H1 (cell line): Measurements from ENCODE around the gene BATF3. TPM values are rescaled to one million over a fixed set of nuclear protein-coding genes. Genes with fewer than 3 reads are reported as not detected.
A peak's percentile ranks its signal among the peaks of the same experiment; 100 is the strongest.

Experiments
- CTCF ChIA-PET: fragments of 300-600 bp; sonication (Branson Sonifier 250); formaldehyde crosslinking; loops from one replicate; lab custom pipeline; 2021; ENCODE audit not compliant: partially characterized antibody; lab: Charles Lee
- POLR2A ChIA-PET: fragments of 300-600 bp; sonication (Branson Sonifier 250); formaldehyde crosslinking; loops from one replicate; lab custom pipeline; 2021; ENCODE audit warnings: inconsistent platforms; ENCODE audit not compliant: partially characterized antibody; lab: Charles Lee
- DNase-seq, 2 experiments: peaks; one replicate each; pipeline versions ENCODE4 v3.0.0 to v3.0.0-alpha.2; 2010 to 2022; ENCODE audit warnings: low spot score in 2 of 2, low read depth in 1 of 2, mixed read lengths in 1 of 2
- FAIRE-seq: peaks from 2 replicates; lab custom pipeline; 2011; peaks lifted over from hg19 to GRCh38; lab: Jason Lieb, UNC
- H2AFZ ChIP-seq: 2 replicates; pipeline ENCODE4 v1.8.1; 2012; ENCODE audit warnings: low read length, inconsistent platforms
- H2AK5ac ChIP-seq: 2 replicates; pipeline ENCODE4 v1.6.1; 2013; ENCODE audit warnings: low read depth, low read length
- H2BK120ac ChIP-seq: replicated peaks from 2 replicates; pipeline ENCODE3; 2013; ENCODE audit warnings: low read depth, low read length, inconsistent platforms
- H2BK12ac ChIP-seq: 2 replicates; pipeline ENCODE4 v1.6.1; 2013; ENCODE audit warnings: low read depth, low read length
- H2BK15ac ChIP-seq: 2 replicates; pipeline ENCODE4 v1.6.1; 2013; ENCODE audit warnings: low read length
- H2BK20ac ChIP-seq: 2 replicates; pipeline ENCODE4 v1.6.1; 2013; ENCODE audit warnings: low read length
- H2BK5ac ChIP-seq: 2 replicates; pipeline ENCODE4 v1.6.1; 2013; ENCODE audit warnings: low read depth, low read length
- H3K14ac ChIP-seq: 2 replicates; pipeline ENCODE4 v1.6.1; 2013; ENCODE audit warnings: inconsistent platforms; ENCODE audit not compliant: insufficient read length
- H3K18ac ChIP-seq: 2 replicates; pipeline ENCODE4 v1.6.1; 2013; ENCODE audit warnings: low read length; ENCODE audit errors: extremely low read depth
- H3K23ac ChIP-seq: 2 replicates; pipeline ENCODE4 v1.6.1; 2013; ENCODE audit warnings: inconsistent platforms; ENCODE audit not compliant: insufficient read length
- H3K23me2 ChIP-seq: 2 replicates; pipeline ENCODE4 v1.6.1; 2013; ENCODE audit warnings: low read depth, low read length
- H3K27ac ChIP-seq: 2 replicates; pipeline ENCODE4 v1.6.1; 2011; ENCODE audit warnings: low read depth, low read length, inconsistent platforms
- H3K27me3 ChIP-seq, 4 experiments: replicated peaks in 1 of 4; 1 replicate in 1 of 4; 2 replicates in 3 of 4; pipeline versions ENCODE4 v1.6.1 to v1.8.1; 2011 to 2013; ENCODE audit warnings: low read length in 3 of 4, mild to moderate bottlenecking in 3 of 4, inconsistent platforms in 2 of 4, mixed read lengths in 2 of 4, moderate library complexity in 1 of 4; ENCODE audit not compliant: control insufficient read depth in 3 of 4, insufficient read depth in 3 of 4; ENCODE audit errors: extremely low read depth in 1 of 4
- H3K36me3 ChIP-seq, 4 experiments: 2 replicates each; pipeline versions ENCODE4 v1.6.1 to v1.8.1; 2011 to 2013; ENCODE audit warnings: mild to moderate bottlenecking in 4 of 4, low read length in 3 of 4, moderate library complexity in 2 of 4, control low read depth in 1 of 4, inconsistent platforms in 1 of 4; ENCODE audit not compliant: insufficient read depth in 4 of 4, control insufficient read depth in 2 of 4
- H3K4ac ChIP-seq: replicated peaks from 2 replicates; pipeline ENCODE3; 2013; ENCODE audit warnings: low read length, low read depth, mixed read lengths, inconsistent platforms; ENCODE audit not compliant: insufficient read length
- H3K4me1 ChIP-seq, 4 experiments: replicated peaks in 1 of 4; 1 replicate in 1 of 4; 2 replicates in 3 of 4; pipeline versions ENCODE4 v1.6.1 to v1.8.1; 2011 to 2013; ENCODE audit warnings: low read length in 3 of 4, inconsistent platforms in 2 of 4, mixed read lengths in 1 of 4; ENCODE audit not compliant: insufficient read depth in 4 of 4, control insufficient read depth in 3 of 4
- H3K4me2 ChIP-seq, 2 experiments: 2 replicates each; pipeline versions ENCODE4 v1.6.1 to v1.8.1; 2011 to 2013; ENCODE audit warnings: low read depth in 2 of 2, low read length in 2 of 2, control low read depth in 1 of 2, inconsistent platforms in 1 of 2, mild to moderate bottlenecking in 1 of 2; ENCODE audit not compliant: insufficient read depth in 1 of 2
- H3K4me3 ChIP-seq, 4 experiments: fragments of 200-600, 300-600 bp in 1 of 4; sonication (generic), shearing (Covaris generic), sonication (Bioruptor Twin) in 1 of 4; 2 replicates each; pipeline versions ENCODE4 v1.5.1 to v1.8.1; 2011 to 2016; ENCODE audit warnings: low read length in 4 of 4, low read depth in 3 of 4, control low read depth in 2 of 4, inconsistent platforms in 2 of 4, mild to moderate bottlenecking in 2 of 4, mixed read lengths in 1 of 4, moderate library complexity in 1 of 4; ENCODE audit not compliant: insufficient read depth in 2 of 4; ENCODE audit errors: extremely low read depth in 1 of 4
- H3K56ac ChIP-seq: replicated peaks from 2 replicates; pipeline ENCODE3; 2013; ENCODE audit warnings: low read depth, mild to moderate bottlenecking, mixed read lengths, low read length, inconsistent platforms; ENCODE audit not compliant: insufficient read length
- H3K79me1 ChIP-seq: 2 replicates; pipeline ENCODE4 v1.6.1; 2013; ENCODE audit warnings: low read depth, low read length, control low read depth
- H3K79me2 ChIP-seq, 2 experiments: 2 replicates each; pipeline versions ENCODE4 v1.6.1 to v1.8.1; 2012 to 2013; ENCODE audit warnings: low read length in 2 of 2, mild to moderate bottlenecking in 2 of 2, inconsistent platforms in 1 of 2; ENCODE audit not compliant: insufficient read depth in 2 of 2, control insufficient read depth in 1 of 2
- H3K9ac ChIP-seq, 4 experiments: replicated peaks in 1 of 4; 1 replicate in 1 of 4; 2 replicates in 3 of 4; pipeline versions ENCODE4 v1.6.1 to v1.8.1; 2011 to 2013; ENCODE audit warnings: low read depth in 3 of 4, low read length in 3 of 4, control low read depth in 2 of 4, mild to moderate bottlenecking in 2 of 4, moderate library complexity in 2 of 4, inconsistent platforms in 1 of 4; ENCODE audit errors: extremely low read depth in 1 of 4
- H3K9me3 ChIP-seq, 2 experiments: 2 replicates each; pipeline versions ENCODE4 v1.6.1 to v1.8.1; 2012 to 2013; ENCODE audit warnings: mild to moderate bottlenecking in 2 of 2, moderate library complexity in 2 of 2, control low read depth in 1 of 2, inconsistent platforms in 1 of 2, low read depth in 1 of 2, low read length in 1 of 2, mixed read lengths in 1 of 2; ENCODE audit not compliant: insufficient read depth in 2 of 2
- H4K20me1 ChIP-seq, 2 experiments: replicated peaks in 1 of 2; 2 replicates each; pipeline versions ENCODE3 to v1.8.1; 2011 to 2013; ENCODE audit warnings: inconsistent platforms in 2 of 2, low read length in 2 of 2, mild to moderate bottlenecking in 1 of 2; ENCODE audit not compliant: insufficient read depth in 2 of 2, control insufficient read depth in 1 of 2
- H4K5ac ChIP-seq: 2 replicates; pipeline ENCODE4 v1.6.1; 2013; ENCODE audit warnings: low read length, low read depth, mixed read lengths, inconsistent platforms; ENCODE audit not compliant: insufficient read length
- H4K8ac ChIP-seq: 2 replicates; pipeline ENCODE4 v1.8.0; 2013; ENCODE audit warnings: mild to moderate bottlenecking, moderate library complexity, low read length, inconsistent platforms; ENCODE audit not compliant: insufficient read depth; ENCODE audit errors: extremely low read depth
- H4K91ac ChIP-seq: replicated peaks from 2 replicates; pipeline ENCODE3; 2013; ENCODE audit warnings: low read length, mixed read lengths, inconsistent platforms; ENCODE audit not compliant: insufficient read length
- CHD1 ChIP-seq: IDR thresholded peaks from 2 replicates; pipeline ENCODE4 v1.6.1; 2012; ENCODE audit warnings: low read depth, low read length, improper control_type of control experiment
- CTBP2 ChIP-seq: IDR thresholded peaks from 2 replicates; pipeline ENCODE4 v1.7.0; 2011; ENCODE audit warnings: borderline replicate concordance, mild to moderate bottlenecking, moderate library complexity, mixed read lengths, low read length; ENCODE audit not compliant: insufficient read depth, insufficient read length
- CTCF ChIP-seq, 3 experiments: IDR thresholded peaks; 1 replicate in 2 of 3; 2 replicates in 1 of 3; pipeline versions ENCODE4 v1.5.1 to v1.6.1; 2011; ENCODE audit warnings: low read length in 3 of 3, mild to moderate bottlenecking in 3 of 3, inconsistent platforms in 2 of 3, low read depth in 1 of 3, moderate library complexity in 1 of 3; ENCODE audit not compliant: insufficient read depth in 1 of 3; ENCODE audit errors: control extremely low read depth in 1 of 3
- EZH2 ChIP-seq: fragments of 200-600 bp; sonication (generic); IDR thresholded peaks from 2 replicates; pipeline ENCODE4 v1.7.1; 2012; ENCODE audit warnings: low read depth, mild to moderate bottlenecking, moderate library complexity, low read length, inconsistent platforms; ENCODE audit not compliant: severe bottlenecking
- MAX ChIP-seq: IDR thresholded peaks from 2 replicates; pipeline ENCODE4 v1.6.1; 2012; ENCODE audit warnings: inconsistent platforms
- SUZ12 ChIP-seq: fragments of 200-600 bp; sonication (generic); IDR thresholded peaks from 2 replicates; pipeline ENCODE4 v1.6.1; 2012; ENCODE audit warnings: mild to moderate bottlenecking, inconsistent platforms, low read length, moderate library complexity, mixed read lengths
- WGBS, 2 experiments: shearing (Covaris generic) in 1 of 2; methylation state at CpG; one replicate each; pipeline versions ENCODE4 v1.1.6 to v1.1.7; 2013 to 2015; ENCODE audit warnings: low lambda C conversion rate in 2 of 2, mixed read lengths in 2 of 2, inconsistent platforms in 1 of 2, low coverage in 1 of 2, missing lambda C conversion rate in 1 of 2; ENCODE audit not compliant: insufficient replicate concordance in 2 of 2, insufficient coverage in 1 of 2, insufficient read length in 1 of 2; ENCODE audit errors: extremely low coverage in 1 of 2, missing lambda C conversion rate in 1 of 2; 5-methylcytosine and 5-hydroxymethylcytosine counted together
- polyA plus RNA-seq, 7 experiments: library from polyadenylated mRNA; depleted of rRNA in 3 of 7; stranded (reverse) in 5 of 7; unstranded in 2 of 7; fragments of >200 nt in 5 of 7; fragments of 200-250 nt in 2 of 7; gene quantifications; 1 replicate in 5 of 7; 2 replicates in 1 of 7; 4 replicates in 1 of 7; pipeline versions ENCODE4 v1.2.1 to v1.2.3, GENCODE V29; 2011 to 2013; ENCODE audit warnings: missing spikeins in 2 of 7, mixed read lengths in 2 of 7
- total RNA-seq: library from RNA; stranded (reverse); fragmentation: NEBNext Ultra II Directional; extraction: Animal tissue kit (Norgen Biotek cat#: 25700); gene quantifications from 2 replicates; pipeline ENCODE4 v1.2.1, GENCODE V29; 2021

BATF3 gene
- total and polyA plus RNA-seq, 2 of the 8 experiments (the other 6 are each of a cell fraction or from before 2014, with no cell fraction given) = 6.3 TPM

GRCh38 chr1:212700892-212701819 is 1.5 kb upstream of the BATF3 start:
- CTCF ChIA-PET = interaction anchor here (0.7 to 4.2 kb wide), 21 partner anchors 8 to 244 kb away, joined by 3 to 16 read pairs (median 4); no protein-coding TSS in a partner anchor
- peak; percentile 17 to 63 for DNase-seq
- TF ChIP-seq CTCF (IDR thresholded peaks at IDR 0.05; ENCODE audit: control extremely low read depth in 1 of 3, insufficient read depth in 1 of 3, low read depth in 1 of 3, low read length in 3 of 3) (peak in 1 of 3 experiments; percentile 32; a peak in 1 of 4 replicates), CHD1 (no peak), EZH2 (peak; percentile 31), MAX (peak; percentile 20; the same call in 1 of the 2 replicates), SUZ12 (peak; percentile 22), CTBP2 (no peak)

More at GRCh38 chr1:212700892-212701819, 1.5 kb upstream of the BATF3 start:
- H3K79me1 ChIP-seq = no peaks in the 10 kb centered on the region
- peak overlapping the region; percentile 80 to 91 for H3K4me2 ChIP-seq
- no peak overlapping the region for H3K14ac ChIP-seq
- H4K91ac ChIP-seq = no peak overlapping the region
- H3K27ac ChIP-seq = no peak overlapping the region
- H3K56ac ChIP-seq = no peak overlapping the region
- H2BK120ac ChIP-seq = no peak overlapping the region
- no peaks in the 10 kb centered on the region for H3K9me3 ChIP-seq
- H4K8ac ChIP-seq = peak overlapping the region; percentile 23; the same call in 1 of the 2 replicates
- H3K4me3 ChIP-seq = peak overlapping the region; percentile 29 to 69 (median 34); a peak in 5 of 8 replicates
- H3K23me2 ChIP-seq = peaks cover 13% of the 10 kb centered on the region; the same call in 1 of the 2 replicates
- FAIRE-seq = no peak
- H3K27me3 ChIP-seq = peaks cover 31 to 58% (median 47%) of the 10 kb centered on the region in 4 experiments
- H2BK20ac ChIP-seq = no peak overlapping the region
- POLR2A ChIA-PET = interaction anchor here (0.7 to 2.0 kb wide), 9 partner anchors 10 to 207 kb away, joined by 3 to 7 read pairs (median 3); partner anchors contain the start of genes ATF3 and FLVCR1
- no peak overlapping the region for H3K4ac ChIP-seq
- no peak overlapping the region for H3K18ac ChIP-seq
- H2AFZ ChIP-seq = no peak overlapping the region
- WGBS, 2 experiments = 21% methylated on average over 25 of the region's 27 CpGs; no CpG with 5 or more reads in 1 of the 2 experiments
- no peak overlapping the region for H2BK15ac ChIP-seq
- no peak overlapping the region for H2AK5ac ChIP-seq
- H2BK5ac ChIP-seq = no peak overlapping the region
- peaks cover 0 to 5% (median 0%) of the 10 kb centered on the region in 4 experiments; a peak in 1 of 8 replicates for H3K36me3 ChIP-seq
- H2BK12ac ChIP-seq = no peak overlapping the region; the same call in 1 of the 2 replicates
- H4K5ac ChIP-seq = no peak overlapping the region
- H3K23ac ChIP-seq = no peak overlapping the region
- peaks cover 5 to 8% (median 7%) of the 10 kb centered on the region in 4 experiments; a peak in 6 of 7 replicates for H3K4me1 ChIP-seq
- no peaks in the 10 kb centered on the region for H3K79me2 ChIP-seq
- no peak overlapping the region for H3K9ac ChIP-seq
- H4K20me1 ChIP-seq = peaks cover 0 to 2% of the 10 kb centered on the region in 2 experiments
